Measurements from ENCODE around the gene KRTAP10-3.

Gene KRTAP10-3

GRCh38 chr21:44527156-44527982 is 31.2 kb downstream of the KRTAP10-3 start:
- no peak for FAIRE-seq

- FAIRE-seq: no peak
These were observed 32.2 kb downstream of the KRTAP10-3 start for GRCh38 chr21:44526096-44526997.

GRCh38 chr21:44525391-44526095 is 33.1 kb downstream of the KRTAP10-3 start:
- FAIRE-seq: no peak

DNA sequence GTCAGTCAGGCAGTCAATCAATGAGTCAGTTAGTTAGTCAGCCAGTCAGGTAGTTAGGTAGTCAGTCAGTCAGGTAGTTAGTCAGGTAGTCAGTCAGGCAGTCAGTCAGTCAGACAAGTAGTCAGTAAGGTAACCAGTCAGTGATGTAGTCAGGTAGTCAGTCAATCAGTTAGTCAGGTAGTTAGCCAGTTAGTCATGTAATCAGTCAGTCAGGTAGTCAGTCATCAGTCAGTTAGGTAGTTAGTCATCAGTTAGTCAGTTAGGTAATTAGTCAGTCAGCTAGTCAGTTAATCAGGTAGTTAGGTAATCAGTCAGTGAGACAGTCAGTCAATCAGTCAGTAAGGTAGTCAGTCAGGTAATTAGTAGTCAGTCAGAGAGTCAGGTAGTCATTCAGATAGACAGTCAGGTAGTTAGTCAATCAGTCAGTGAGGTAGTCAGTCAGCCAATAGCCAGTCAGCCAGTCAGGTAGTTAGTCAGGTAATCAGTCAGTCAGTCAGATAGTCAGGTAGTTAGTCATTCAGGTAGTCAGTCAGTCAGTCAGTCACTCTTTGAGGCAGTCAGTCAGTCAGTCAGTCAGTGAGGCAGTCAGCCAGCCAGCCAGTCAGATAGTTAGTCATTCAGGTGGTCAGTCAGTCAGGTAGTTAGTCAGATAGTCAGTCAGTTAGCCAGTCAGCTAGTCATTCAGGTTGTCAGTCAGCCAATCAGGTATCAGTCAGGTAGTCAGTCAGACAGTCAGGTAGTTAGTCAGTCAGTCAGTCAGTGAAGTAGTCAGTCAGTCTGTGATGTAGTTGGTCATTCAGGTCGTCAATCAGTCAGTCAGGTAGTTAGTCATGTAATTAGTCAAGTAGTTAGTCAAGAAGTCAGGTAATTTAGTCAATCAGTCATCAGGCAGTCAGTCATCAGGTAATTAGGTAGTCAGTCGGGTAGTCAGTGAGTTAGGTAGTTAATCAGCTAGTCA is 33.9 kb downstream of the KRTAP10-3 start:
- FAIRE-seq: no peak

DNA sequence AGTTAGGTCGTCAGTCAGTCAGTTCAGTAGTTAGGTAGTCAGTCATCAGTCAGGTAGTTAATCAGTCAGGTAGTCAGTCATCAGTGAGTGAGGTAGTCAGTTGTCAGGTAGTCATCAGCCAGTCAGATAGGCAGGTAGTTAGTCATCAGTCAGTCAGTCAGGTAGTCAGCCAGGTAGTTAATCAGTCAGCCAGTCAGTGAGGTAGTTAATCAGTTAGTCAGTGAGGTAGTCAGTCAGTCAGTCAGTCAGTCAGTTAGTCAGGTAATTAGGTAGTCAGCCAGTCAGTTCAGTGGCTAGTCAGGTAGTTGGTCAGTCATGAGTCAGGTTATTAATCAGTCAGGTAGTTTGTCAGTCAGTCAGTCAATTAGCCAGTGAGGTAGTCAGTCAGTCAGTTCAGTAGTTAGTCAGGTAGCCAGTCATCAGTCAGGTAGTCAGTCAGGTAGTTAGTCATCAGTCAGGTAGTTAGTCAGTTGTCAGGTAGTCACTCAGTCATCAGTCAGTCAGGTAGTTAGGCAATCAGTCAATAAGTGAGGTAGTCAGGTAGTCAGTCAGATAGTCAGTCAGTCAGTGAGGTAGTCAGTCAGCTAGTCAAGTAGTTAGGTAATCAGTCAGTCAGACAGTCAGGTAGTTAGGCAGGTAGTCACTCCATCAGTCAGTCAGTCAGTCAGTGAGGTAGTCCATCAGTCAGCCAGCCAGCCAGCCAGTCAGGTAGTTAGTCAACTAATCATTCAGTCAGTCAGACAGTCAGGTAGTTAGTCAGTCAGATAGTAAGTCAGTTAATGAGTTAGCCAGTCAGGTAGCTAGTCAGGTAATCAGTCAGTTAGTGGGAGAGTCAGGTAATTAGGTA is 34.8 kb downstream of the KRTAP10-3 start:
- FAIRE-seq: no peak

DNA sequence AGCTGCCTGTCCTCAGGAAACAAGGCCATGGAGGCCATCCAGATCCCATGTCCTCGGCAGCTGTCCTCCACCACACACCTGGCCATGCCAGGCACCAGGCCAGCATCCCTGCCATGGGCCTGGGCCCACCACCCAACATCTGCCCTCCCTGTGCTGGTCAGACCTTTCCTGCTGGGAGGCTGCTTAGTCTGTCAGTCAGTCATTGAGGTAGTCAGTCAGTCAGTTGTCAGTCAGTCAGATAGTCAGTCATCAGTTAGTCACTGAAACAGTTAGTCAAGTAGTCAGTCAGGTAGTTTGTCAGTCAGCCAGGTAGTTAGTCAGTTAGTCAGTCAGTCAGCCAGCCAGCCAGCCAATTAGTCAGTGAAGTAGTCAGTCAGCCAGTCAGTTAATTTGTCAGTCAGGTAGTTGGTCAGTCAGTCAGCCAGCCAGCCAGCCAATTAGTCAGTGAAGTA is 35.8 kb downstream of the KRTAP10-3 start:
- no peak for FAIRE-seq

GRCh38 chr21:44521928-44522752 is 36.5 kb downstream of the KRTAP10-3 start:
- FAIRE-seq: no peak

GRCh38 chr21:44521301-44521927 is 37.2 kb downstream of the KRTAP10-3 start:
- no peak for FAIRE-seq

DNA sequence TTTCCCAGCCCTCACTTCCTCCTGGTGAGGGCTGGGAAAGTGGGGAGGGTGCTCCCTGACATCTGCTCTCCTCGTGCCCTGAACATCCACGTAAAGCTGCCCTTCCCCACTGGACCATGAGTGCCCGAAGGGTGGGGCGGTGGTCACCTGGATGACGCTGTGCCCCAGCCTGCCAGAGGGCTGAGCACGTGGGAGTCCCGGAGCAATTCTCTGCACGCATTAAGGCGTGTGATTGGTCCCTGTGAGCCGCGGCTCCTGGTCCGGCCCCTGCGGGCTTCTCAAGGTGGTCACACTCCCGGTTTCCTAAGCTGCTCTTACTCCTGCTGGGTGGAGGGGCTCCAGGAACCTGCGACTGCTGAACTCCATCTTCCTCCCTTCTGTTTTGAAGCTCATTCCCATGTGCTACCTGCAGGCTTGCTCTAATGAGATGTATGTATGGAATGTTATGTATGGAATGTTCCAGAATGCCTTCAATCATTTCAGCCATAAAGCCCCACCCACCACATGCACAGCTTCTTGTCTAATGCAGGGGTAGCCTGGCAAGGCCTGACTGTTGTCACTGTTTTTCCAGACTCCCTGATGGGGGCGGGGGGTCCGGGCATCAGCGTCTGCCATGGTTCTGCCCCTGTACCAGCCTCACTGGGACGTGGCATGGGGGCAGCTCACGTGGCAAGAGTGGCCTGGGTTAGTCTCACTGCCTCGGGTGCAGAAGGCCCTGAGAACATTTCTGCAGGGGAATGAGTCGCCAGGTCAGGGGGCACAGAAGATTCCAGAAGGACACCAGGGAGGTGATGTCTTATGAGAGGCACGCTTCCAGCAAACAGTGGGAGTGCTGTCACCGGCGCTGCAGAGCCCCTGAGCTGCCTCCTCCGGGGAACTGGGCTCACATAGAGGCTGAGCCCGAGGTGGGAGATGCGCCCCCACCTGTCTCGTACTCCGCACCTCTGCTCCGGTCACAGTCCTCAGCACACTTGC is 38.0 kb downstream of the KRTAP10-3 start:
- FAIRE-seq: no peak

- FAIRE-seq: no peak
These were observed 39.0 kb downstream of the KRTAP10-3 start for GRCh38 chr21:44519346-44520325.

DNA sequence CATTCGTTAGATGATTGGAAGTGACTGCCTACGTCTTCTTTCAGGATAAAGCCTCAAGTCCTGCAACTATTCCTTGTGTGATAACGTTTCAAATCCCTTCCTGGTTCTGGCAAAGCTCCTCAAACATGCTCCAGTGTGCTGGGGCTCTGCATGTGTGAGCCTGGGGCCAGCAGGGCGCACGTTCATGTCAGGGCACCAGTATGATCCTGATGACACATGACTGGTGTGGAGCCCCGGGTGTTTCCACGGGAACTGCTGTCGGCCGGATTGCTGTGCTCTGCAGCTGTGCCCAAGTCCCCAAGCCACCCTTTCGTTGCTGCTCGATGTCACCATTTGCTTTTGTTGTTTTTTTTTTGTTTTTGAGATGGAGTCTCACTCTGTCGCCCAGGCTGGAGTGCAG is 39.9 kb downstream of the KRTAP10-3 start:
- no peak for FAIRE-seq

DNA sequence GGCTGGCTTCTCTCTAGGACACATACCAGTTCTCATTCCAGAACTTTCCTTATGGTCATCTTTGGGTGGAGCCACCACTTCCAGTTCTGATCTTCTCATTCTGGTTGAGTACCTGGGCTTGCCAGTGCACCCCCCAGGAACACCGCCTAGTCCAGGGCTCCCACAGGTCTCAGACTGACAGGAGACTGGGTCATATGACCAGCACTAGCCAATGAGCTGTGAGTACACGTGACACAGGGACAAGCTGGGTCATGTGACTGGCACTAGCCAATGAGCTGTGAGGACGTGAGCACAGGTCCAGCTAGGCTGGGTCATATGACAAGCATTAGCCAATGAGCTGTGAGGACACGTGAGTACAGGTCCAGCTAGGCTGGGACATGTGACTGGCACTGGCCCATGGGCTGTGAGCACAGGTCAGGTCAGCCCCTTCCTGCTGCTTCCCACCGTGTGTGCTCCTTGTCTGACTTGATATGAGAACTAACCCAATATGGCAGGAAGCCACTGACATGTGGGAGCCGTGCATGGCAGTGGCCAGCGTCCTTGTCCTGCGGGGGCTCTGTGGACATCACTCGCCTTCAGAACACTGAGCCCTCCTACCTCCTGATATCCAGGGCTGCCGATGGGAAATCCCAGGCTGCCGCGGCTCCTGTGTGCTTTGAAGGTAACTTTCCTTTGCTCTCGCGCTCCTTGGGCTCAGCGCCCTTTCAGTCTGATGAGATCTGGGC is 41.3 kb downstream of the KRTAP10-3 start:
- no peak for FAIRE-seq

DNA sequence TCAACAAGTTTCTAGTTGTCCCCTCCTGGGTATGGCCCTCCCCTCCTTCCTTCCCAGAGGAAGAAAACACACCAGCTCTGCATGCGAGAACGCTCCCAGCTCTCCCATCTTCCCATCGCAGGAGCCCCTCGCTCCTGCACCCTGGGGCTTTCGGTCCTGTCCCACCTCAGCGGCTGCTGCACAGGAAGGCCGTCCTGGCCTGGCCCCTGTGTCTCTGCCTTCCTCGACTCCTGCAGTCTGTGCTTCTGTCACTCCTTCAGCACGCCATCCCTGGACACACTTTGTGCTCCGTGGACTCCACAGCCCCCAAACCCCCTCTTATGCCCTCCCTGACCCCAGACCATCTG is 41.8 kb downstream of the KRTAP10-3 start:
- FAIRE-seq: no peak

- FAIRE-seq: no peak
These were observed 42.3 kb downstream of the KRTAP10-3 start for GRCh38 chr21:44516342-44516741.

DNA sequence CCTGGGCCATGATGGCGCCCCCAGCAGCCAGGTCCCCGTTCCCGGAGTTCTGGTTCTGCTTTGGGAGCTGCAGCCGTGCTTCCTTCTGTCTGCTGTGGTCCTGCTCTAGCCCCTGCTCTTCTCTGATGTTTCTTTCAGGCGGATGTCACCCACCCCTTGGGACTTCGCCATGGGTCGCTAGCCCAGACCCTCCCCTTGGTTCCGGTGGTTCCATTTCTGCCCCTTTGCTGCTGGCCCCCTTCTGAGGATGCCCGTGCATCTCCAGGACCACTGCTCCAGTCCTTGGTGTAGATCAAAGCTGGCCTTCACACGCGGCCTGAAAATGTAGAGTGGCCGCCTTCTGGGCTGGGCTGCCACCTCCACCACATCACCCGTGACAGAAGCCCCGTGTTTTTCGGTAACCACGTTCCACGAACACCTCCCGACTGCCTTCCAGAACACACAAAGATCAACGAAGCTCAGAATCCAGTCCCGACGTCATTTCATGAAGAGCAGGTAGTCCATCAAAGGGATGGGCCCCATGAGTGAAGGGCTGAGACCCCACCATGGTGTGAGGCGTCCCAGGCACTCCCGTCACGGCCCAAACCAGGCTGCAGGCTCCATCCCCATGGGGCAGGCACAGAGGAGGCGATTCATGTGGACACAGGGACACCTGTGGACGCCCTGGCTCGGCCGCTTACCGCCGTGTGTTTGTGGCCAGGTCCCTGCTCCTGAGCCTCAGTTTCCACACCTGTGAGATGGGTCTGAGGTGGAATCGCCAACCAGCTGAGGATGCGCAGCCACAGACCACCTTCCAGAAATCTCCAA is 43.0 kb downstream of the KRTAP10-3 start:
- no peak for FAIRE-seq

Data from G401.6 (cell line).